Stimulated activated CD4-positive, alpha-beta T cell treated with anti-CD3 and anti-CD28 coated beads, TNF-alpha, amount 100 ng/mL, for 1 hour (primary cell): ENCODE measurements around the gene EPB41L3.

Experiments used
- DNase-seq, 3 donors: peaks; one replicate each; pipeline ENCODE4 v3.0.0-alpha.2; 2020; ENCODE audit warnings: low read depth in 3 of 3, low spot score in 1 of 3

Gene EPB41L3

GRCh38 chr18:5456577-5457461 is 87.0 kb downstream of the EPB41L3 start:
- no peak for DNase-seq

DNA sequence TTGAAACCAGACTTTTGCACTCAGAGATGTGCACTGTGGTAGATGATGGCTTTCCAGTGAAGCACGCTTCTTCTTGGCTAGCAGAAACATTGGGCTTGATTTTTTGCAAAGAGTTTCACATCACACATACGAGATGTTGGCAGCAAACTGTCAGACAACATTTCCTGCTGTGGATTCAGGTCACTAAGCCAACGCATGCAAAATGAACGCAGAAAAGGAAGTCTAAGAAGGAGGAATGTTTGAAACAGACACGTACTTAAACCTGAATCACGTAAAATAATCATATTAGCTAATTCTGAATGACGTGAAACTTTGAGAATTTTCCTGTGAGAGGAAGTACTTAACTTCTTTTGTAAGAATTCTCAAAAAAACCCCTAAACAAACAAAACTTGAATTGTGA is 88.1 kb downstream of the EPB41L3 start:
- no peak for DNase-seq

GRCh38 chr18:5452943-5453443 is 90.8 kb downstream of the EPB41L3 start:
- no peak for DNase-seq

GRCh38 chr18:5451871-5452270 is 91.9 kb downstream of the EPB41L3 start:
- DNase-seq: no peak

- DNase-seq: no peak
Measured at GRCh38 chr18:5451150-5451549, 92.6 kb downstream of the EPB41L3 start.

GRCh38 chr18:5449858-5450509 is 93.8 kb downstream of the EPB41L3 start:
- DNase-seq: no peak

GRCh38 chr18:5447442-5447841 is 96.4 kb downstream of the EPB41L3 start:
- no peak for DNase-seq

- DNase-seq: no peak
Measured at GRCh38 chr18:5444847-5445246, 99.0 kb downstream of the EPB41L3 start.

GRCh38 chr18:5444269-5444668 is 99.5 kb downstream of the EPB41L3 start:
- no peak for DNase-seq

DNA sequence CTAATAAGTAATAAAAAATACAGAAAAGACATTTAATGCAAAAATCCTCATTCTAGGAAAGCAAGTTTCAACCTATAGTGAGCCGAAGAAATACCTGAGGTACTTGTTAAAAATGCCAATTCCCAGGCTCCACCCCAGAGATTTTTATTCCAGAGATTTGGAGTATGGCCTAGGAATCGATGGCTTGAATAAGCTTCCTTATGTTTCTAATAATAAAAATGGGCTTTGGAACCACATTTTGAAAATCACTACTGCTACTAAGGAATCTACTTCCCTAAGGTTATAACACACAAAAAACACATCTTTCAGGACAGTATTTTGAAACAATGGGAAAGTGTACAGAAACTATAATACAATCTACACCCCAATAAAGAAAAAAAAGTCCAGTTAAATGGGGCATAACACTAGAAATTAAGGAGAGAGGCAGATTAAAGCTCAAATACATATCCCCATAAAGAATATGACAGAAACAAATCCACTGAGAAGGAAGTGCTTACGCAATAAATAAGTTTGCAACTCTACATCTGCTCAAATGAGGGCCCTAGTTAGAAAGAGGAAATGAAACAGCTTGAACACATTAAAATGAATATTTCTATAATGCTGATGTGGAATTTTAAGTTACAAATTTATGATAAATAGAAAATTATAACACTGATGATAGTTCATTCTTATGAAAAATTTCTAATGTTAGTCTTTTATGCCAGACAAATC is 103.7 kb downstream of the EPB41L3 start:
- DNase-seq: no peak

GRCh38 chr18:5434425-5434824 is 109.4 kb downstream of the EPB41L3 start:
- no peak for DNase-seq

GRCh38 chr18:5431836-5432575 is 111.8 kb downstream of the EPB41L3 start:
- DNase-seq: no peak

DNA sequence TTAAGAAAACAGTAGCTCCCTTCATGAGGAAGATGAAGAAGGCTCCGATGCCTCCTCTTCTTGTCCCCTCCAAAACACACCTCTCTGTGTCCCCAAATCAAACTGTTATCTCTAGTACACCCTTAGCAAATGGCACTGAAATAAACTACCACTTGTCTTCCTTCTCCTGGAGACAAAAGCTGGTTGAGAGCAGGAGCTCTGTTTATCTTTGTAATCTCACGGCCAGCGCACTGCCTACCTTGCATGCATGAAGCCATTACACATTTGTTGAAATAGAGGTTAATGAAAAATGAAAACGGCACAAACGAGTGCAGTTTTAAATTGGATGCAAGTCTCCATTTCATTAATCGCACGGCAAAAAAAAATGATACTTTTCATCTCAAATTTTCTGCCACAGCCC is 113.7 kb downstream of the EPB41L3 start:
- DNase-seq: no peak

DNA sequence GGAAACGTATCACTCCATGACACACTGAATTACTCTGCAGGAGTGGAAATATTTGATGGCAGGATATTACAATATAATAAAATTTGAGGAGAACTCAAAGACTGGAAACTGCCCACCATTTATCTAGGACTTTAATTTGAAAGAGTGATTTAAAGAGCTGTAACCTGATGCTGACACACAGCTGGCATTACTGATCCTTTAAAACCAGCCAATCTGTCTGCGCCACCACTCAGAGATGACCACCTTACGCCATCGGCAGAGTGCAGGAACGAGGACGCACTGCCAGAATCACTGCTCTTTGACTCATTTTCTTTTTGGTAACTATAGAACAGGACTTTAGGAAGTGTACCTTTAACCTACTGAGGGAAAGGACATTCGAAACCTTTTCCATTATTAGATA is 114.1 kb downstream of the EPB41L3 start:
- DNase-seq: no peak

DNA sequence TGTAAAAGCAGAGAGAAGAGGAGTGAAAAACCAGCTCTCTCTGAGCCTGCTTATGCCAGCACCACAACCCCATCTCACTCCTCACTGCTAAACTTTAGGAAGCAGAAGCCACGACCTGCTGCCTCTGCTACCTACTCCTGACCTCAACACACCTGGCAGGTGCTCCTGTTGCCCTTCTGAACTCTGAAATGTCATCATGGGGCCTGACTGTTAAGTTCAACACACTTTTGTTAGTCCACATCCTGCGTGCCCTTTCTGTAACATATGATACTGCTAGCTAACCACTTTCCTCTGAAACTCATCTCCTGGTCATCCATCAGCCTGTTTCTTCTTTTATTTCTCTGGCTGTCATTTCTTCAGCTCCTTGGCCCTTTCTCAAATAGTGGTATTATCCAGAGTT is 118.1 kb downstream of the EPB41L3 start:
- DNase-seq: no peak

DNA sequence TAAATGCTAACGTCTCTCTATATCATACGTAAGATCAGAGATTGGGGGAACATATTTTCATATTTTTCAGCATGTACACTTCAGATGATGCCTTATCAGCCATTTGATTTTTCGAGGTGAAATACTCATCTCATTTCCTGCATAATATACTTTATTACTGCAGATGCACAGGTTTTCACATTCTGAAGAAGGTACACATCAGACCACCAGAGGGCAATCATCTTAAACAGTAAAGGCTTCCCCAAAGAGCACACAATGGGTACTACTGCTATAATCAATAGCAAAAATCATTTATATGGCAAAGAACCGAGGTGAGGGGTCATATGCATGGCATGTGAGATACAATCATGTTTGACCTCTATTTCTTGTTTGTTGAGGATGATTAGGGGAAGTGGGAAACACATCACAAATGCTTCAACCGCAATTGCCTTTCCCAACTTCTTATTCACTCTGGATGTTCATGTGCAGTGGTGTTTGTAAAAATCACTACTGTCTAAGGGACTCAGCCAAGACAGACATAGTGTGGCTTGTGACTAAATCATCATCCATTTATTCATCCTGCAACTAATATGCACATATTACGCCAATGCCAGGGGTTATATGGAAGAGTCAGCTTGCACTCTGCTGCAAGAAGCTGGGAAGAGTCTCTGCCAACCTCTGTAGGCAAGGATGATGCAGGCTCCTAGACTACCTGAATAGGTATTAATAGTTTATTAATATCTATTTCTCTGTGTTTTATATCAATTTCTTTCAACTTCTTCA is 118.7 kb downstream of the EPB41L3 start:
- no peak for DNase-seq

DNA sequence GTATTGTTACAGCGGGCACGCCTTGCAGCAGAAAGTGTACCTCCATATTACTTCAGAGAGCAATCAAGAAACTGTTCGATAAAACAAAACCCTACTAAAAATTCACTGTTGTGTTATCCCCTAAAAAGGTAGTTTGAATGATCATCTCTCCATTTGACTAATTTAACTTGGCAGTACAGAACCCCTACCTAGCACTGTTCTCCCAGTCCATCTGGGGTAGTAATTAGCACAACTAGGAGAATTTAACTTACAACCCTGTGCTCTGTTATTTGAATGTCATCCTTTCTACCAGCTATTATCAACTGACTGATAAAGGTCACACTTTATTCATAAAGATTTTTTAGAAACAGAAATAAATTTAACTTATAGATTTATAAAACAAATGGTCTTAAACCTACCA is 121.2 kb downstream of the EPB41L3 start:
- no peak for DNase-seq

DNA sequence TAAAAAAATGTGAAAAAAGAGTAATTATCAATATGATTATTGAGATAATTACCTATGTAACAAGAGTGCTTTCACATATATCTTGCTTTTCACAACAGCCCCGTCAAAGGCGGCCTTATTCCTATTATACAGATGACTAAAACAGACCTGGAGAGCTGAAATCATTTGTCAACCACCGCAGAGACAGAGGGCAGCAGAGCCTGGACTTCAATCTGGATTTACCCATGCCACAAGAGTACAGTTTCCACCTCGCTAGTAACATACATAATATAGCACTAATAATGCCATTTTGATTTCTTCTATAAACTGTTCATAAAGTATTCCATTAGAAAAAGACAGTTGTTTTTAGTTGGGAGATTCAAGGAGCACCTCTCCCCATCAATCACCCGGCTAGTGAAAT is 121.8 kb downstream of the EPB41L3 start:
- DNase-seq: no peak

DNA sequence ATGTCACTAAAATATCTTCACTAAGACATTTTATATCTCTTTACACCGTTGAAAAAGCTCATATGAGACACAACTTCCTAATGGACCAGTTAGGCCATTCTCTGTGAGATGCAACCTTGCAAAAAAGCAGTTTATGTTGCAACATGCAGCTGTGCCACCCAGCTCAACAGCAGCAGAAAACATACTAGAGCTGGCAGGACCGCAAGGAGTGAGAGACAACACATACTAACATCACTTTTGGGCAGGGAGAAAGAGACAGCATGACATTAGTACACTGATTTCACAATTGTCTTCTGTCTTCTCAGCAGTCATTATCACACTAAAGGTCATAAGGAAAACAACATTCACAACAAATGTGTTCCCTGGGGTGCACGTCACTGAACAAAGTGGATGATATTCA is 122.9 kb downstream of the EPB41L3 start:
- DNase-seq: no peak

DNA sequence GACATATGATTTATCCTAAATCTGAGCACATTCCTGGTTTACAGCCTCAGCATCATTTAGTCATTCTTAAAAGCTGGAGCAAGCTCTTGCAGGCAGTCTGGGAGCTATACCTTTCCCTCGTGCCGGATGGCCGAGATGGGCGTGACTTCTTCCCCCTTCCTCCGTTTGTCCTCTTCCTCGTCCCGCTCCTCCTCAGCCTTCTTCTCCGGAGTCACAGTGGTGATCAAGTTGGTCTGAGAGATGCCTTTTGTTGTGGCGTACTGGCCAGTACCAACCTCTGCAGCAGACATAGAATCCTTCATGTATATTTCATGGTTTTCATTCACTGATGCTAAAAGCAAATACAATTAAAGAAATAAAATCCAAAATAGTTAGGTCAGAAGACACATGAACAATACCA is 124.2 kb downstream of the EPB41L3 start:
- DNase-seq: no peak
